ENCODE data around the gene BLMH. TPM values are rescaled to one million over a fixed set of nuclear protein-coding genes. Genes with fewer than 3 reads are reported as not detected.

Gene BLMH
- total RNA-seq, 3 donors from 2014 or later: 20.5 to 29.4 (median 21.3) TPM

- H3K36me3 ChIP-seq: no peaks in the 10 kb centered on the region
- H3K27ac ChIP-seq: no peak overlapping the region
- H3K4me3 ChIP-seq: no peak overlapping the region
- H3K9me3 ChIP-seq: peaks cover 0 to 4% of the 10 kb centered on the region in 2 donors
- intact Hi-C loops (cut with DNase I; ENCODE audit: low total_unique reads): no loop called here
- no peaks in the 10 kb centered on the region for H3K4me1 ChIP-seq
- no peaks in the 10 kb centered on the region for H3K27me3 ChIP-seq
- no peak for DNase-seq (ENCODE audit: low spot score in 2 of 2)
- no peak for TF ChIP-seq CTCF (IDR thresholded peaks at IDR 0.05)
- no peak for TF ChIP-seq POLR2AphosphoS5 (IDR thresholded peaks at IDR 0.05)
- TF ChIP-seq POLR2A (IDR thresholded peaks at IDR 0.05): no peak
These were observed 6.0 kb upstream of the BLMH start for GRCh38 chr17:30297715-30298114.

GRCh38 chr17:30296499-30297080 is 4.8 kb upstream of the BLMH start:
- no peak for TF ChIP-seq CTCF (IDR thresholded peaks at IDR 0.05)
- no peak overlapping the region for H3K4me3 ChIP-seq
- DNase-seq (ENCODE audit: low spot score in 2 of 2): no peak
- no peaks in the 10 kb centered on the region for H3K4me1 ChIP-seq
- intact Hi-C loops (cut with DNase I; ENCODE audit: low total_unique reads): no loop called here
- H3K27ac ChIP-seq: no peak overlapping the region
- H3K36me3 ChIP-seq: no peaks in the 10 kb centered on the region
- no peaks in the 10 kb centered on the region for H3K27me3 ChIP-seq
- peaks cover 0 to 4% of the 10 kb centered on the region in 2 donors for H3K9me3 ChIP-seq

- H3K4me1 ChIP-seq: peaks cover 0 to 6% of the 10 kb centered on the region in 2 donors
- no peaks in the 10 kb centered on the region for H3K27me3 ChIP-seq
These were observed 628 bp upstream of the BLMH start for GRCh38 chr17:30292286-30292858.

GRCh38 chr17:30290696-30291542 is 825 bp downstream of the BLMH start:
- Histone ChIP-seq H3K27ac (peak overlapping the region; percentile 52 to 68), H3K4me3 (peak overlapping the region; percentile 89 to 96 (median 90)), H3K36me3 (no peaks in the 10 kb centered on the region), H3K4me1 (peaks cover 0 to 6% of the 10 kb centered on the region in 2 donors), H3K27me3 (no peaks in the 10 kb centered on the region), H3K9me3 (no peaks in the 10 kb centered on the region)
- no peak for TF ChIP-seq CTCF (IDR thresholded peaks at IDR 0.05)
- no peak for TF ChIP-seq POLR2AphosphoS5 (IDR thresholded peaks at IDR 0.05)
- TF ChIP-seq POLR2A (IDR thresholded peaks at IDR 0.05): no peak
- intact Hi-C loops (cut with DNase I; ENCODE audit: low total_unique reads): no loop called here
- no peak for DNase-seq (ENCODE audit: low spot score in 2 of 2)

More at GRCh38 chr17:30292286-30292858, 628 bp upstream of the BLMH start:
- no peak for TF ChIP-seq CTCF (IDR thresholded peaks at IDR 0.05)
- TF ChIP-seq POLR2AphosphoS5 (IDR thresholded peaks at IDR 0.05): no peak
- TF ChIP-seq POLR2A (IDR thresholded peaks at IDR 0.05): no peak
- DNase-seq (ENCODE audit: low spot score in 2 of 2): no peak
- H3K4me3 ChIP-seq: peak overlapping the region; percentile 89 to 96 (median 90)
- intact Hi-C loops (cut with DNase I; ENCODE audit: low total_unique reads): no loop called here
- H3K27ac ChIP-seq: peak overlapping the region; percentile 63 to 68
- no peaks in the 10 kb centered on the region for H3K9me3 ChIP-seq
- no peaks in the 10 kb centered on the region for H3K36me3 ChIP-seq

- intact Hi-C loops (cut with DNase I; ENCODE audit: low total_unique reads): no loop called here
These were observed 1.7 kb downstream of the BLMH start for GRCh38 chr17:30290077-30290476.

More at GRCh38 chr17:30290077-30290476, 1.7 kb downstream of the BLMH start:
- H3K36me3 ChIP-seq: no peaks in the 10 kb centered on the region
- TF ChIP-seq CTCF (IDR thresholded peaks at IDR 0.05): no peak
- TF ChIP-seq POLR2AphosphoS5 (IDR thresholded peaks at IDR 0.05): no peak
- TF ChIP-seq POLR2A (IDR thresholded peaks at IDR 0.05): no peak
- peaks cover 0 to 6% of the 10 kb centered on the region in 2 donors for H3K4me1 ChIP-seq
- no peak overlapping the region for H3K27ac ChIP-seq
- no peak overlapping the region for H3K4me3 ChIP-seq
- no peaks in the 10 kb centered on the region for H3K9me3 ChIP-seq
- DNase-seq (ENCODE audit: low spot score in 2 of 2): no peak
- no peaks in the 10 kb centered on the region for H3K27me3 ChIP-seq
